A549 (cell line): ENCODE data around the gene TMEM183A.
"Not testable (repeated sequence)": the region's sequence is repeated elsewhere in the genome, so short reads cannot be mapped to it uniquely, and the experiment has no call there.

Experiments used
- CBX2 ChIP-seq: fragments of 200-600 bp; sonication (generic); IDR thresholded peaks from 2 replicates; pipeline ENCODE4 v1.6.1; 2016; ENCODE audit warnings: low read depth, mild to moderate bottlenecking, borderline replicate concordance
- JUN ChIP-seq, 2 experiments: fragments of >200 bp; sonication (Bioruptor Twin); formaldehyde crosslinking; IDR thresholded peaks; 2 replicates in 1 of 2; 3 replicates in 1 of 2; pipeline ENCODE4 v1.6.1; 2016 to 2017
- MAFK ChIP-seq: fragments of 450-650 bp; IDR thresholded peaks from 2 replicates; pipeline ENCODE4 v1.6.1; 2014; ENCODE audit not compliant: partially characterized antibody
- POLR2A ChIP-seq: IDR thresholded peaks from 2 replicates; pipeline ENCODE4 v1.6.1; 2012; ENCODE audit warnings: mild to moderate bottlenecking, low read length
- RNF2 ChIP-seq: fragments of 200-600 bp; sonication (generic); IDR thresholded peaks from 2 replicates; pipeline ENCODE4 v1.6.1; 2016; ENCODE audit warnings: low read depth, mild to moderate bottlenecking, antibody characterized with exemption, moderate library complexity, borderline replicate concordance
- TP53 ChIP-seq: fragments of 250-450 bp; sonication (Bioruptor Pico); IDR thresholded peaks from 2 replicates; pipeline ENCODE4 v1.5.0; 2021; ENCODE audit warnings: mild to moderate bottlenecking, moderate library complexity
- TF ChIP-seq, protein P1 (sequence below): fragments of >200 bp; sonication (Bioruptor Twin); formaldehyde crosslinking; IDR thresholded peaks from 3 replicates; pipeline ENCODE4 v1.5.1; 2016
- TF ChIP-seq, protein P2 (sequence below): fragments of 150-350 bp; IDR thresholded peaks from 2 replicates; pipeline ENCODE4 v1.6.1; 2014; ENCODE audit warnings: low read depth, mild to moderate bottlenecking, low read length
- TF ChIP-seq, protein P3 (sequence below): IDR thresholded peaks from 2 replicates; pipeline ENCODE4 v1.6.1; 2012
- TF ChIP-seq, protein P4 (sequence below): fragments of >200 bp; sonication (Bioruptor Twin); formaldehyde crosslinking; IDR thresholded peaks from 3 replicates; pipeline ENCODE4 v1.6.1; 2016

DNA sequence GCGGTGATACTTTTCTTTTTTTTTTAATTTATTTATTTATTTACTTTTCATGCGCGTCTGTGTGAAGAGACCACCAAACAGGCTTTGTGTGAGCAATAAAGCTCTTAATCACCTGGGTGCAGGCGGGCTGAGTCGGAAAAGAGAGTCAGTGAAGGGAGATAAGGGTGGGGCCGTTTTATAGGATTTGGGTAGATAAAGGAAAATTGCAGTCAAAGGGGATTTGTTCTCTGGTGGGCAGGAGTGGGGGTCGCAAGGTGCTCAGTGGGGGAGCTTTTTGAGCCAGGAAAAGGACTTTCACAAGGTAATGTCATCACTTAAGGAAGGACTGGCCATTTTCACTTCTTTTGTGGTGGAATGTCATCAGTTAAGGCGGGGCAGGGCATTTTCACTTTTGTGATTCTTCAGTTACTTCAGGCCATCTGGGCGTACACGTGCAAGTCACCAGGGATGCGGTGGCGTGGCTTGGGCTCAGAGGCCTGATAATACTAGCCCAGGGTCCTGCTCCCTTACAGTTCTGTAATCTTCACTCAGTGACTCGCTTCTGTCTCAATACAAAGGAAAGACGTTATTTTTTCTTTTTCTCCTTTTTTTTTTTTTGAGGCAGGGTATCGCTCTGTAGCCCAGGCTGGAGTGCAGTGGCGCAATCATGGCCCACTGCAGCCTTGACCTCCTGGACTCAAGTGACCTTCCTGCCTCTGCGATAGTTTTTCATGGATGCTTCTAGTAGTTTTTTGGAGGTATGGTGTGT, 1.6 kb upstream of the TMEM183A start:
- TF ChIP-seq POLR2A; TP53 (CRISPR knock-in tag); JUN (IDR thresholded peaks at IDR 0.05); CBX2; RNF2; MAFK: not testable (repeated sequence)
- TF ChIP-seq, protein P1, sequence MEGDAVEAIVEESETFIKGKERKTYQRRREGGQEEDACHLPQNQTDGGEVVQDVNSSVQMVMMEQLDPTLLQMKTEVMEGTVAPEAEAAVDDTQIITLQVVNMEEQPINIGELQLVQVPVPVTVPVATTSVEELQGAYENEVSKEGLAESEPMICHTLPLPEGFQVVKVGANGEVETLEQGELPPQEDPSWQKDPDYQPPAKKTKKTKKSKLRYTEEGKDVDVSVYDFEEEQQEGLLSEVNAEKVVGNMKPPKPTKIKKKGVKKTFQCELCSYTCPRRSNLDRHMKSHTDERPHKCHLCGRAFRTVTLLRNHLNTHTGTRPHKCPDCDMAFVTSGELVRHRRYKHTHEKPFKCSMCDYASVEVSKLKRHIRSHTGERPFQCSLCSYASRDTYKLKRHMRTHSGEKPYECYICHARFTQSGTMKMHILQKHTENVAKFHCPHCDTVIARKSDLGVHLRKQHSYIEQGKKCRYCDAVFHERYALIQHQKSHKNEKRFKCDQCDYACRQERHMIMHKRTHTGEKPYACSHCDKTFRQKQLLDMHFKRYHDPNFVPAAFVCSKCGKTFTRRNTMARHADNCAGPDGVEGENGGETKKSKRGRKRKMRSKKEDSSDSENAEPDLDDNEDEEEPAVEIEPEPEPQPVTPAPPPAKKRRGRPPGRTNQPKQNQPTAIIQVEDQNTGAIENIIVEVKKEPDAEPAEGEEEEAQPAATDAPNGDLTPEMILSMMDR = not testable (repeated sequence)
- TF ChIP-seq, protein P2, sequence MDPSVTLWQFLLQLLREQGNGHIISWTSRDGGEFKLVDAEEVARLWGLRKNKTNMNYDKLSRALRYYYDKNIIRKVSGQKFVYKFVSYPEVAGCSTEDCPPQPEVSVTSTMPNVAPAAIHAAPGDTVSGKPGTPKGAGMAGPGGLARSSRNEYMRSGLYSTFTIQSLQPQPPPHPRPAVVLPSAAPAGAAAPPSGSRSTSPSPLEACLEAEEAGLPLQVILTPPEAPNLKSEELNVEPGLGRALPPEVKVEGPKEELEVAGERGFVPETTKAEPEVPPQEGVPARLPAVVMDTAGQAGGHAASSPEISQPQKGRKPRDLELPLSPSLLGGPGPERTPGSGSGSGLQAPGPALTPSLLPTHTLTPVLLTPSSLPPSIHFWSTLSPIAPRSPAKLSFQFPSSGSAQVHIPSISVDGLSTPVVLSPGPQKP = not testable (repeated sequence)
- TF ChIP-seq, protein P3, sequence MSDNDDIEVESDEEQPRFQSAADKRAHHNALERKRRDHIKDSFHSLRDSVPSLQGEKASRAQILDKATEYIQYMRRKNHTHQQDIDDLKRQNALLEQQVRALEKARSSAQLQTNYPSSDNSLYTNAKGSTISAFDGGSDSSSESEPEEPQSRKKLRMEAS = not testable (repeated sequence)
- TF ChIP-seq, protein P4, sequence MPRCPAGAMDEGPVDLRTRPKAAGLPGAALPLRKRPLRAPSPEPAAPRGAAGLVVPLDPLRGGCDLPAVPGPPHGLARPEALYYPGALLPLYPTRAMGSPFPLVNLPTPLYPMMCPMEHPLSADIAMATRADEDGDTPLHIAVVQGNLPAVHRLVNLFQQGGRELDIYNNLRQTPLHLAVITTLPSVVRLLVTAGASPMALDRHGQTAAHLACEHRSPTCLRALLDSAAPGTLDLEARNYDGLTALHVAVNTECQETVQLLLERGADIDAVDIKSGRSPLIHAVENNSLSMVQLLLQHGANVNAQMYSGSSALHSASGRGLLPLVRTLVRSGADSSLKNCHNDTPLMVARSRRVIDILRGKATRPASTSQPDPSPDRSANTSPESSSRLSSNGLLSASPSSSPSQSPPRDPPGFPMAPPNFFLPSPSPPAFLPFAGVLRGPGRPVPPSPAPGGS = not testable (repeated sequence)
